Measurements from ENCODE around the gene SLC12A6.
"Not testable (repeated sequence)": the region's sequence is repeated elsewhere in the genome, so short reads cannot be mapped to it uniquely, and the experiment has no call there.

Gene SLC12A6

DNA sequence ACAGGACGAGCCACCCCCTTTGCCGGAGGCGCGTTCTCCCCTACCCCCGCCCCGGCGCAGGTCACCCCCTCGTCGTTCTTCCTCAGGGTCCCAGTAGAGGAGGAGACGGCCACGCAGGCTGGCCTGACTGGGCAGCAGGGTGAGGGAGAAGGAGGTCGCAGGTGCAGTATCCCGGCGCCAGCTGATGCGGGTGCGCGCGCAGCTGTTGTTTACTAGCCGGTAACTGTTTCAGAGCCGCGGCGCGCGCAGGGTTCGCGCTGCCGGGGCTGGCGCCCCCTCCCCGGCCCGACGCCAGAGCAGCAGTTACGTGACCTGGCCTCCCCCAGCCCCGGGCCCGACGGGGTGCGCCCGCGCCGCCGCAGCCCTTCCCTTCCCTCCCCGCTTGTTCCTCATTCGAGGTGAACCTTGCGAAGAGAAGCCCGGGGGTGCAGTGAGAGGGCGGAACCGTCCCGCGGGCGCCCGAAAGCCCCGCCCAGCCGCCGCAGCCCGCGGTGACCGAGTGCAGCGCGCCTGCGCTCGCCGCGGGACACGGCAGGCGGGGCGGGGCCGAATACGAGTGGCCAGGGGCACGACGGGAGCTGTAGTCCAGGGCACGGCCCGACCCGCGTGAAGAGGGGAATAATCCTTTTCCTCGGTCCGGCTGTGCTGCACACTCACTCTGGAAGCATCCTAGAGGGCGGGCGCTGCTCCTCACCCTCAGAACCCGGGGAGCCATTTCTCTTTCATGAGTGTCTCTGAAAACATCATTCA, at the start of gene SLC12A6:
TSS of gene SLC12A6 (minus strand) at position 225 of the 750 bp plus-strand sequence. CDS start 1,101 bp downstream, outside the sequence.
- DNase-seq: peak; percentile 81

GRCh38 chr15:34381829-34382521, 44.4 kb upstream of the SLC12A6 start:
- DNase-seq: not testable (repeated sequence)

DNA sequence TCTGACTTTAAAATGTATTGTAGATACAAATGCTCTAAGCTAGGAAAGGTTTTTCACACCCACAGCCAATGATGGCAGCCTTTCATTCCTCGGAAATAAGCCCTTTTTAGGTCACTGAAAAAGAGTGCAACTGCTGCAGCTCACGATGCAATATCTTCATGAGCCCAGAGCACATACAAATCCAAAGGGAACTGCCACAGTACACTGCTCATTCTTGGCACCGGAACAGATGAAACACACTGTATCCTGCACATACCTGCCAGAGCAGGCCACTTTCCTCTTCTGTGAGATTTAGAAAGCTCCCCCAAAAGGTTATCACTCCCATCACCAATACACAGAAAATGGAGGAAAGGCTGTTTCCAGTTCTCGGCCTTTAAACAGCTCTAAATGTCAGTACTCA, 42.9 kb upstream of the SLC12A6 start:
- DNase-seq: not testable (repeated sequence)

GRCh38 chr15:34376856-34377255, 39.3 kb upstream of the SLC12A6 start:
- no peak for DNase-seq

GRCh38 chr15:34375541-34375940, 38.0 kb upstream of the SLC12A6 start:
- DNase-seq: not testable (repeated sequence)

DNA sequence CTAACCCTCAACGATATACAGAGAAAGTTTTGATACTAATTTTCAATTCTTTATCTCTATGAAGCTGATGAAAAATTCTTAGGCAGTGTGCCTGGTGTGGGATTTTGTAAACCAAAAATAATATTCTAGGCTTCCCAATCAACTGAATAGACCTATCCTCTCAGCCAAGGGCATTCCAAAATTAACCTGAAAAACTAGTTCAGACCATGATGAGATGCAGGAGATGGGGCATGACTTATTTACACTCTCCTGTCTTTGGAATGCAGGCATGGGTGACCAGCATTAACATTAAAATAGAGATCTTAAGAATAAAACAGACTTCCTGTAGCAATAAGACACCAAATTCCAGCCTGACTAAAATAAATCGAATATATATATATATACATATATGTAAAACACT, 37.2 kb upstream of the SLC12A6 start:
- DNase-seq: no peak

DNA sequence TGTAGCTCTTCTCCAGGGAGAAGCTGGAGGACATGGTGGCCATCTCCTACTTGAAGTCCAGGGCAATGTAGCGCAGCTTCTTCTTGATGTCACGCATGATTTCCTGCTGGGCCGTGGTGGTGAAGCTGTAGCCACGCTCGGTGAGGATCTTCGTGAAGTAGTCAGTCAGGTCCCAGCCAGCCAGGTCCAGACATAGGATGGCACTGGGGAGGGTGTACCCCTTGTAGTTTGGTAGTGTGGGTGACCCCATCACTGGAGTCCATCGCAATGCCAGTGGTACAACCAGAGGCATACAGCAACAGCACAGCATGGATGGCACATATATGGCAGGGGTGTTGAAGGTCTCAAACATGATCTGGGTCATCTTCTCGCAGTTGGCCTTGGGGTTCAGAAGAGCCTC, 36.4 kb upstream of the SLC12A6 start:
- DNase-seq: no peak

DNA sequence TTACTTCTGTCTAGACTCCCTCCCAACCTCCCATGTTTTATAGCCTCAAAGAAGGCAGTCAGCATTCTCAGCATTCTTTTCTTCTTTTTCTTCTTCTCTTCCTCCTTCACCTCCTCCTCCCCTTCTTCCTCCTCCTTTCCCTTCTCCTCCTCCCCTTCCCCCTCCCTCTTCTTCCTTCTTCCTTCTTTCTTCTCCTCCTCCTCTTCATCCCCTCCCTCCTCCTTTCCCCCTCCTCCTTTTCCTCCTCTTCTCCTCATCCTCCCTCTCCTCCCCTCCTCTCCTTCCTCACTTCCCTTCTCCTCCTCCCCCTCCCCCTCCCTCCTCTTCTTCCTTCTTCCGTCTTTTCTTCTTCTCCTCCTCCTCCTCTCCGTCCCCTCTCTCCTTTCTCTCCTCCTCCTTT, 33.1 kb upstream of the SLC12A6 start:
- no peak for DNase-seq

GRCh38 chr15:34370129-34370528, 32.5 kb upstream of the SLC12A6 start:
- DNase-seq: no peak

- DNase-seq: peak; percentile 91
Observed at GRCh38 chr15:34367101-34368081, 29.8 kb upstream of the SLC12A6 start, which contains the start of gene LPCAT4. Gene LPCAT4 (minus strand): TSS chr15:34367196. CDS start chr15:34367100, 96 bp downstream.

GRCh38 chr15:34366271-34367065, 28.9 kb upstream of the SLC12A6 start:
- peak; percentile 56 for DNase-seq

- no peak for DNase-seq
Observed at GRCh38 chr15:34365836-34366235, 28.3 kb upstream of the SLC12A6 start.

- no peak for DNase-seq
Observed at GRCh38 chr15:34365091-34365825, 27.7 kb upstream of the SLC12A6 start.

GRCh38 chr15:34364041-34364440, 26.5 kb upstream of the SLC12A6 start:
- no peak for DNase-seq

GRCh38 chr15:34362047-34362773, 24.6 kb upstream of the SLC12A6 start:
- no peak for DNase-seq

GRCh38 chr15:34361278-34361677, 23.7 kb upstream of the SLC12A6 start:
- DNase-seq: no peak

- no peak for DNase-seq
Observed at GRCh38 chr15:34360298-34360697, 22.7 kb upstream of the SLC12A6 start.

GRCh38 chr15:34359416-34359815, 21.8 kb upstream of the SLC12A6 start:
- no peak for DNase-seq

DNA sequence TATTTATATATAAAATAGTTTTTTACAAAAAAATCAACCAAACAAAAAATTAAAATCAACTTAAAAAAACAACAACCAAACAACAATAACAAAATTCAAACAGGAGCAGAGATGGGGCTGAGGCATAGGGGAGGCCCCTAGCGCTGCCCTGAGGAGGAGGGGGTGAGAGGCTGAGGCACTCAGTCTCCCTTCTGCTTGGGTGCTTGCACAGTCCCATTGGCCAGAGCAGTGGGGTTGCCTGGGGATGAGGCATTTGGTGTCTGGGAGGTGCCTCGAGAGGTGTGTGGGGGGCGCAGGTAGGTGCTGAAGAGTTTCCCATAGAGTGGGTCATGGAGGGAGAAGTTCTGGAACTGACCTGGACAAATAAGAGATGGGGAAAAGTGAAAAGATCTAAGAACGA, 21.4 kb upstream of the SLC12A6 start:
- no peak for DNase-seq

- no peak for DNase-seq
Observed at GRCh38 chr15:34358367-34358766, 20.8 kb upstream of the SLC12A6 start.

DNA sequence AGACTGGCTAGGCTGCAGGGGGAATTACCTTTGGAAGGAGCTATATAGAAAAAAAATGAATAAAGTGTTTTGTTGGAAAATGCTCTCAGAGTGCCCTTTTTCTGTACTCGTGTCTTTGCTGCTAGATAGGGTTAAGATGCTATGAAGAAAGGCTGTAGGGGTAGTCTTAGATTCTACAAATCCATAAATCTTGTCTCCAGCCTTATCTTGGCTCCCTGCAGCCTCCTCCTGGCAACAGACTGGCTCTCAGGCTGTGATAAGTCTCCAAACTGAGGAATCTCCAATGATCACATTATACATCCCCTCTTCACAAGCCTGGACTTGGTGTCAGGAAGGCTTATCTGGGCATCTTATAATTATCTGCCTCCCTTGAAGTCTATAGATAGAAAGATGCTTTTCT, 20.1 kb upstream of the SLC12A6 start:
- no peak for DNase-seq

Measured in COR-L47 (cell line).